RWPE1 (cell line): ENCODE results near the gene TLL1.

Experiments used
- CTCF ChIA-PET: fragments of 350-600 bp; sonication (Branson Sonifier 250); formaldehyde crosslinking; extraction: SDS; loops from one replicate; lab custom pipeline; 2021; lab: Yijun Ruan, JAX
- POLR2A ChIA-PET: fragments of 400-600 bp; formaldehyde crosslinking; extraction: SDS; loops from one replicate; lab custom pipeline; 2020; ENCODE audit warnings: antibody characterized with exemption; ENCODE audit not compliant: low non-redundant PET; lab: Yijun Ruan, JAX
- DNase-seq: peaks from one replicate; pipeline ENCODE4 v3.0.0; 2012; ENCODE audit warnings: low spot score
- H3K27ac ChIP-seq: fragments of 450-650 bp; 2 replicates; pipeline ENCODE4 v1.5.1; 2017
- CTCF ChIP-seq: fragments of 450-650 bp; conservative IDR thresholded peaks from 2 replicates; pipeline ENCODE4 v1.5.1; 2017; ENCODE audit warnings: low read depth, mild to moderate bottlenecking

The TLL1 gene

GRCh38 chr4:166064721-166065120 is 191.7 kb downstream of the TLL1 start:
- POLR2A ChIA-PET, result no interaction called here
- peak; percentile 22 for DNase-seq
- CTCF ChIA-PET, result interaction anchor here (0.5 kb wide), 1 partner anchor 142 kb away, joined by 4 read pairs; no protein-coding TSS in a partner anchor

GRCh38 chr4:166065324-166065723 is 192.3 kb downstream of the TLL1 start:
- CTCF ChIA-PET, result interaction anchor here (0.5 kb wide), 1 partner anchor 143 kb away, joined by 4 read pairs; no protein-coding TSS in a partner anchor
- POLR2A ChIA-PET, result no interaction called here
- no peak for TF ChIP-seq CTCF
- no peak overlapping the region for H3K27ac ChIP-seq
- DNase-seq, result peak; percentile 28

More at GRCh38 chr4:166064721-166065120, 191.7 kb downstream of the TLL1 start:
- TF ChIP-seq CTCF, result no peak
- H3K27ac ChIP-seq, result no peak overlapping the region

GRCh38 chr4:166066936-166067335 is 193.9 kb downstream of the TLL1 start:
- ChIA-PET CTCF (no interaction called here), POLR2A (no interaction called here)
- TF ChIP-seq CTCF, result no peak
- no peak overlapping the region for H3K27ac ChIP-seq
- DNase-seq, result no peak

GRCh38 chr4:166067915-166068314 is 194.9 kb downstream of the TLL1 start:
- no peak overlapping the region for H3K27ac ChIP-seq
- ChIA-PET CTCF (no interaction called here), POLR2A (no interaction called here)
- DNase-seq, result no peak
- no peak for TF ChIP-seq CTCF

- ChIA-PET CTCF (no interaction called here), POLR2A (no interaction called here)
- no peak for DNase-seq
- H3K27ac ChIP-seq, result no peak overlapping the region
- no peak for TF ChIP-seq CTCF
Observed at GRCh38 chr4:166073783-166074182, 200.7 kb downstream of the TLL1 start.

- ChIA-PET POLR2A (interaction anchor here (0.6 kb wide), 1 partner anchor 201 kb away, joined by 6 read pairs; no protein-coding TSS in a partner anchor), CTCF (interaction anchor here (0.9 kb wide), 1 partner anchor 16 kb away, joined by 4 read pairs; no protein-coding TSS in a partner anchor)
- no peak overlapping the region for H3K27ac ChIP-seq
- no peak for DNase-seq
- TF ChIP-seq CTCF, result no peak
Observed at GRCh38 chr4:166075599-166075998, 202.6 kb downstream of the TLL1 start.
